Neural crest cell (in vitro differentiated cells): ENCODE results near the gene NUFIP2. TPM values are rescaled to one million over a fixed set of nuclear protein-coding genes. Genes with fewer than 3 reads are reported as not detected.

Experiments used
- DNase-seq: peaks from one replicate; pipeline ENCODE4 v3.0.0; 2021; ENCODE audit warnings: low read depth, mixed read lengths, low spot score
- H3K27ac Mint-ChIP-seq: one replicate; pipeline ENCODE4 v1.8.0; 2021; ENCODE audit warnings: mild to moderate bottlenecking, mixed read lengths; ENCODE audit not compliant: unreplicated experiment
- H3K27me3 Mint-ChIP-seq: 2 replicates; pipeline ENCODE4 v1.8.0; 2021; ENCODE audit warnings: low read depth, mild to moderate bottlenecking, mixed read lengths
- H3K36me3 Mint-ChIP-seq: 2 replicates; pipeline ENCODE4 v1.8.0; 2021; ENCODE audit warnings: low read depth, mild to moderate bottlenecking, mixed read lengths
- H3K4me1 Mint-ChIP-seq: 2 replicates; pipeline ENCODE4 v1.8.0; 2021; ENCODE audit warnings: mixed read lengths
- H3K4me3 Mint-ChIP-seq: one replicate; pipeline ENCODE4 v1.8.0; 2021; ENCODE audit warnings: mild to moderate bottlenecking, mixed read lengths
- H3K9me3 Mint-ChIP-seq: 2 replicates; pipeline ENCODE4 v1.8.0; 2021; ENCODE audit warnings: mixed read lengths
- total RNA-seq: library from RNA; stranded (reverse); gene quantifications from 2 replicates; pipeline ENCODE4 v1.2.1, GENCODE V29; 2021
- TF ChIP-seq, protein P1 (sequence below): fragments of 200-600 bp; sonication (generic); conservative IDR thresholded peaks from 2 replicates; pipeline ENCODE4 v1.5.0; 2021; ENCODE audit warnings: antibody characterized with exemption, mild to moderate bottlenecking

Gene NUFIP2
- total RNA-seq, 1 donor from 2014 or later = 61.7 TPM

DNA sequence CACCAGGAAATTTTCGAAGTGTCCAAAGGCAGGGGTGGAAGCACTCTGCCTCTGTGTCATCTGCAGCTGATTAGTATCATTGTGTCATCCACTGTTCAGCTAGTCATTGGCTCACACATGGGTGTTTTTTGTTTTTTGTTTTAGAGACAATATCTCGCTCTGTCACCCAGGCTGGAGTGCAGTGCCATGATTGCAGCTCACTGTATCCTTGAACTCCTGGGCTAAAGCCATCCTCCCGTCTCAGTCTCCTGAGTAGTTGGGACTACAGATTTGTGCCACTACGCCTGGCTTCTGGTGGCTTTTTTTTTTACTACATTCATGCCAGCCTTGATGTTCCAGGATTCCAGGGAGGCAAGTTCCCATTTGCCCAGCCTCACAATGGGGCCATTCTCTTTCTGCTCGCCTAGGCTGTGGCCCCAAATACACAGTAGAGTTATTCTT lies 81.2 kb downstream of the NUFIP2 start:
- Mint-ChIP-seq H3K27ac (peak overlapping the region; percentile 4), H3K36me3 (no peaks in the 10 kb centered on the region), H3K4me1 (peaks cover 27% of the 10 kb centered on the region), H3K9me3 (no peaks in the 10 kb centered on the region), H3K4me3 (peak overlapping the region; percentile 36), H3K27me3 (no peaks in the 10 kb centered on the region)
- TF ChIP-seq, protein P1, sequence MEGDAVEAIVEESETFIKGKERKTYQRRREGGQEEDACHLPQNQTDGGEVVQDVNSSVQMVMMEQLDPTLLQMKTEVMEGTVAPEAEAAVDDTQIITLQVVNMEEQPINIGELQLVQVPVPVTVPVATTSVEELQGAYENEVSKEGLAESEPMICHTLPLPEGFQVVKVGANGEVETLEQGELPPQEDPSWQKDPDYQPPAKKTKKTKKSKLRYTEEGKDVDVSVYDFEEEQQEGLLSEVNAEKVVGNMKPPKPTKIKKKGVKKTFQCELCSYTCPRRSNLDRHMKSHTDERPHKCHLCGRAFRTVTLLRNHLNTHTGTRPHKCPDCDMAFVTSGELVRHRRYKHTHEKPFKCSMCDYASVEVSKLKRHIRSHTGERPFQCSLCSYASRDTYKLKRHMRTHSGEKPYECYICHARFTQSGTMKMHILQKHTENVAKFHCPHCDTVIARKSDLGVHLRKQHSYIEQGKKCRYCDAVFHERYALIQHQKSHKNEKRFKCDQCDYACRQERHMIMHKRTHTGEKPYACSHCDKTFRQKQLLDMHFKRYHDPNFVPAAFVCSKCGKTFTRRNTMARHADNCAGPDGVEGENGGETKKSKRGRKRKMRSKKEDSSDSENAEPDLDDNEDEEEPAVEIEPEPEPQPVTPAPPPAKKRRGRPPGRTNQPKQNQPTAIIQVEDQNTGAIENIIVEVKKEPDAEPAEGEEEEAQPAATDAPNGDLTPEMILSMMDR = no peak
- DNase-seq = no peak

DNA sequence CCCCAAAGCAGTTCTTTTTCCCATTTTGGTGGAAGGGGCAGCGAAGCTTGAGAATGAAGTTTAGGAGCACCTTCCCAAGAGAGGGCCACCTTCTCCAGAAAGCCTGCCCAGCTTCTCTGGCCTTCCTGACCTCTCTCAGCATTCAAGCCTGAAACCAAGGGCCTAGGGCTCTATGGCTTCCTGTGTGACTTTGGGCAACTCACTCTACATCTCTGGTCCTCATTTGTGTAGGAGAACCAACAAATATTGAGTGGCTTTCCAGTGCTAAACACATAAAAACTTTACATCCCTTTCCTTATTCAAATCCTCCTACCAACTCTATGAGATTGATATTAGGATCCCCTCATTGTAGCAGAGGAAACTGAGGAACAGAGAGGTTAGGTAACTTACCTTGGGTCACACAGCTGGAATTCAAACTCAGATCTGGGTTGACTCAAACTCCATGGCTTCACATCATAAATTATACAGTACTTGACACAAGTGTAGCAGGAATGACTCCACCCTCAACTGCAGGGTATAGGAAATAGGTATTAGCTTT lies 81.8 kb downstream of the NUFIP2 start:
- H3K4me3 Mint-ChIP-seq = no peak overlapping the region
- no peak for DNase-seq
- no peaks in the 10 kb centered on the region for H3K36me3 Mint-ChIP-seq
- no peak overlapping the region for H3K27ac Mint-ChIP-seq
- no peaks in the 10 kb centered on the region for H3K27me3 Mint-ChIP-seq
- peaks cover 28% of the 10 kb centered on the region for H3K4me1 Mint-ChIP-seq
- TF ChIP-seq, protein P1 = no peak
- H3K9me3 Mint-ChIP-seq = no peaks in the 10 kb centered on the region

DNA sequence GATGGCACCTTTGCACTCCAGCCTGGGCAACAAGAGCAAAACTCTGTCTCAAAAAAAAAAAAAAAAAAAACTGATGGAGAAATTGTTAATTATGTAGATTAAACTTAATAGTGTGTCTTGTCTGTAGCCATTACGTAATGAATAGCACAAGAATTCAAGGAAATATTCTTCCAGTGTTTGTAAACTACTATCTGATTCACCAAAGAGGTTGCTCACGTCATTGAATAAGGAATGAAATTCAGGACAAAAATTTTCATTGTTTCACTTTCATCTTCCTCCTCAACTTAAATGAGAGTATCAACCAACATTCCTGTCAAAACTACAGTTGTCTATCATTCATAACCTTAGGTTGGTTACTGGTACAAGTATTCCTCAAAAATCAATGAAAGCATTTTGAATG lies 83.1 kb downstream of the NUFIP2 start:
- no peaks in the 10 kb centered on the region for H3K36me3 Mint-ChIP-seq
- DNase-seq = no peak
- peaks cover 28% of the 10 kb centered on the region for H3K4me1 Mint-ChIP-seq
- TF ChIP-seq, protein P1 = no peak
- H3K9me3 Mint-ChIP-seq = no peaks in the 10 kb centered on the region
- H3K4me3 Mint-ChIP-seq = no peak overlapping the region
- H3K27ac Mint-ChIP-seq = no peak overlapping the region
- H3K27me3 Mint-ChIP-seq = no peaks in the 10 kb centered on the region

DNA sequence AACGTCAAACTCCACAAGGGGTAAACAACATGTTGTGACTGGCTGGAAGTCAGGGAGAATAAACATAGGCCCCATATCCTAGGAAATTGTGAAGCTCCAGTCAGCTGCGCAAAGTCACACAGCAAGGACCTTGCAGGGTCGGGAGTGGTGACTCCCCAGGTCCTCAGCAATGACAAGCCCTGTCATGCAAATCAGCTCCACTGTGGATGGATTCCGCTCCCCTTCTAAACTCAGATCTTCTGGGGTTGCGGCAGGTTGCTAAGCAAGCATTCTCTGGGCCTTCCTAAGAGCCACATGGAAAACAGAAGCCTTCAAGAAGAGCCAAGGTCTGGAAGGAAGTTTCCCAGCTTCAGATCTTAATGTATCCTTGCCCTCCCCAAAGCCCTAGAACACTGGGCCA lies 84.9 kb downstream of the NUFIP2 start:
- TF ChIP-seq, protein P1 = no peak
- H3K27me3 Mint-ChIP-seq = no peaks in the 10 kb centered on the region
- DNase-seq = no peak
- H3K27ac Mint-ChIP-seq = no peak overlapping the region
- H3K4me1 Mint-ChIP-seq = peaks cover 28% of the 10 kb centered on the region
- H3K36me3 Mint-ChIP-seq = no peaks in the 10 kb centered on the region
- H3K9me3 Mint-ChIP-seq = no peaks in the 10 kb centered on the region
- no peak overlapping the region for H3K4me3 Mint-ChIP-seq

DNA sequence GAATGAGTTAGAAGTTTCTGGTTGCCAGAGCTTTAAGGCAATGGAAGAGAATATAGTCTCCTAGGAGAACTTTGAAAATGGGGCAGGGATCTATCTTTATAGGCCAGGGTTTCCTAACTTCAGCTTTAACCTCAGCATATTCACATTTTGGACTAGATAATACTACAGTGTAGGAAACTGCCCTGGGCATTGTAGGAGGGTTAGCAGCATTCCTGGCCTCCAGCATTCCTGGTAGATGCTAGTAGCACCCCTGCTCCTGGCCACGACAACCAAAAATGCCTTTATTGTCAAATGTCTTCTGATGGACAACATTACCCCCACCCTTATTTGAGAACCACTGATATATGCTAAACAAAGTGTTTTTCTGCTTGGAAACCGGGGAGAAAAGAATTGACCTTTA lies 86.0 kb downstream of the NUFIP2 start:
- Mint-ChIP-seq H3K27ac (peak overlapping the region; percentile 8), H3K27me3 (no peaks in the 10 kb centered on the region), H3K4me3 (no peak overlapping the region), H3K4me1 (peaks cover 24% of the 10 kb centered on the region), H3K36me3 (no peaks in the 10 kb centered on the region), H3K9me3 (no peaks in the 10 kb centered on the region)
- DNase-seq = no peak
- TF ChIP-seq, protein P1 = no peak

Other genes starting within 250 kb of the NUFIP2 start
- gene MYO18A, start 113.8 kb downstream of the NUFIP2 start, total RNA-seq = 43.1 and 48.2 TPM in 2 replicates
- 1.9 and 2.4 TPM in 2 replicates for gene CRYBA1, start 47.3 kb downstream of the NUFIP2 start, total RNA-seq
- gene TAOK1, start 96.2 kb upstream of the NUFIP2 start, total RNA-seq = 80.9 and 81.9 TPM in 2 replicates